ENCODE results near the gene C11orf24.

- TF ChIP-seq CTCF (conservative IDR thresholded peaks at IDR 0.05; ENCODE audit: low read depth, low read length) (no peak), CEBPB (IDR thresholded peaks at IDR 0.05; ENCODE audit: low read depth, low read length) (no peak), POLR2A (IDR thresholded peaks at IDR 0.05; ENCODE audit: low read depth, low read length) (no peak), RFX5 (IDR thresholded peaks at IDR 0.05; ENCODE audit: low read depth, low read length) (no peak), USF2 (IDR thresholded peaks at IDR 0.05; ENCODE audit: low read depth, low read length) (no peak), BHLHE40 (IDR thresholded peaks at IDR 0.05; ENCODE audit: low read depth, low read length) (no peak), NFE2L2 (IDR thresholded peaks at IDR 0.05; ENCODE audit: low read depth, low read length) (no peak), SMC3 (IDR thresholded peaks at IDR 0.05; ENCODE audit: low read depth, low read length) (no peak), ELK1 (IDR thresholded peaks at IDR 0.05; ENCODE audit: borderline replicate concordance, low read depth, low read length) (no peak), RAD21 (IDR thresholded peaks at IDR 0.05; ENCODE audit: low read length) (no peak), MAFK (IDR thresholded peaks at IDR 0.05; ENCODE audit: low read depth, low read length) (no peak), FOS (IDR thresholded peaks at IDR 0.05; ENCODE audit: low read depth, low read length) (no peak)
These were observed 55.4 kb downstream of the C11orf24 start for GRCh38 chr11:68216171-68216938.
